GM12892 (cell line): ENCODE results near the gene COMMD10.

Experiments
- DNase-seq: peaks from one replicate; pipeline ENCODE4 v3.0.0; 2011; ENCODE audit not compliant: insufficient read length
- FAIRE-seq: peaks from 2 replicates; lab custom pipeline; 2011; peaks lifted over from hg19 to GRCh38; lab: Jason Lieb, UNC
- POLR2A ChIP-seq: IDR thresholded peaks from 2 replicates; pipeline ENCODE4 v1.6.1; 2011; ENCODE audit warnings: low read depth, low read length, control low read depth
- POLR2AphosphoS5 ChIP-seq: IDR thresholded peaks from 2 replicates; pipeline ENCODE4 v1.6.1; 2011; ENCODE audit warnings: low read depth, low read length, control low read depth
- TAF1 ChIP-seq: IDR thresholded peaks from 2 replicates; pipeline ENCODE4 v1.6.1; 2011; ENCODE audit warnings: low read depth, mild to moderate bottlenecking, control low read depth, low read length, borderline replicate concordance

The COMMD10 gene

DNA sequence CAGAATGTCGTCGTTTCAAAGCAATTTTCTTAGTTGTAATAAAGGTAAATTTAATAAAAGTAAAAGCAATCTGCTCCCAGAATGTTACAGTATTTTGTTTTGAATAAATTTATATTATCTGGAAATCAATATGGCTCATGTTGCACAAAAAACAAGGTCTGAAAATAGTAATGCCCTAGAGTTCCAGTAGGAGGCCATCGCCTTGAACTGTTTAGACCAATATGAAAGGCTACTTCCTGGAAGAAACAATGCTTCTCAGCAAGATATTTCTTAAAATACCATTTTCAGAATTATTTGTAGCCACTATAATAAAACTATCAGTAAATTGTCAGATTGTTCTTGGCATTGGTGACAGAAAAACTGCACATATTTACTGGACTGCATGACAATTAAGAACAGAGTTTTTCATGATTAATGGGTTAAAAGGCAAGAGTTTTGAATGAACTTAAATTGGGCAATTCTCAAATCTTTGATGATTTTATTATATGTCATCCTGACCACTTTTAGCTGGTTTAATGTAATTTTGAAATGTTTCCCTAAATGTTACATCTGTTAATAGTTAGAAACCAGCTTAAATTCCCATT lies 153.2 kb downstream of the COMMD10 start:
- TF ChIP-seq TAF1: no peak
- TF ChIP-seq POLR2AphosphoS5: no peak
- TF ChIP-seq POLR2A: no peak
- FAIRE-seq: no peak
- no peak for DNase-seq

DNA sequence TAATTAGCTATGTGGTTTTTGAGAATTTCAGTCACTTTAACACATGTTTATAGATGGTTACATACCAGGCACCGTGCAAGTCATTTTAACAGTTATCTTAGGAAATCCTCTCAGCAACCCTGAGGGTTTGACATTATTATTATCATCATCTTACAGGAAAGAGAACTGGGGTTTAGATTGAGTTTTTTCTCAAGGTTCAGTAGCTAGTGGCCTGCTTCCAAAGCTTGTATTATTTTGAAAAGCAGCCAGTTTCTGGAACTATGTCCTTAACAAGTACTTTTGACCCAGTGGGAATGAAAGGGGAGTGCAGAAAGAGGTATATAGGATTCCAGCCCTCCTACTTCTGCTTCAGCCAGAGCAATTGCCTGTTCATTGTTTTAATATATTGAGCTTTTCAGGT lies 157.5 kb downstream of the COMMD10 start:
- DNase-seq: no peak
- no peak for FAIRE-seq
- TF ChIP-seq POLR2A (no peak), TAF1 (no peak), POLR2AphosphoS5 (no peak)

DNA sequence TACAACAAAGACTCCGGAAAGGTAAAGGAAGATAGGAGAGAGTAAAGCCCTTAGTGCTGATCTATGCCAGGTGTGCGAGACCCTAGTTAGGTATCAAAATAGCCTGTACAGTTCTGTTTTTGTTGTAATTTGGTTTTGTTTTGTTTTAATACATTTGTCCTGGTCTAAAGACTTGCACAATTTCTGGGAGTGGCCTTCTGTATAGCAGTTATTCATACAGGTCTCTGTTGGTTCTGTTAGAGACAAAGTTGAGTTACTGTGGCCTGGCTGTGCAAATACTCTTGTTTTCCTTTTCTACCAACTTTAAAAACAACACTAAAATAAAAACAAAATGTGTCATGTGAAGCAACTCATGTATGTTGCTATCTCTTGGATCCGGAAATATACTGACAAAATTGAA lies 163.6 kb downstream of the COMMD10 start:
- no peak for DNase-seq
- TF ChIP-seq TAF1 (no peak), POLR2AphosphoS5 (no peak), POLR2A (no peak)
- no peak for FAIRE-seq

DNA sequence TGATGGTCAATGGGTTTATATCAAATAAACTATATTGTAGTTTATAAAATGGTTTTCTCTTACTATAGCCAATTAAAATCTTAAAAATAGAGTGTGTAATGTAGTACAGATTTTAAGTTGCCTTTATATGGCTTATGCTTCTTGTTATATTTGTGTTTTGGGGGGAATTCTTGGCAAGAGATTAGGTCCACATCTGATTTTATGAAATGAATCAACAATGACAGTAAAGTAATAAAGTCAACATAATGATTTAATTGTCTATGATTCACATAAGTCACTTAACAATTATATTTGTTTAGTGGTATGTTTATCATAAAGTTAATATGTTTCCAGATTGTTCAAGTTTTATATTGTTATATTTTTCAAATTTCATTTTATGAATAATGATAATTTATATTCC lies 164.8 kb downstream of the COMMD10 start:
- no peak for TF ChIP-seq POLR2AphosphoS5
- no peak for TF ChIP-seq TAF1
- TF ChIP-seq POLR2A: no peak
- DNase-seq (no peak), FAIRE-seq (no peak)

DNA sequence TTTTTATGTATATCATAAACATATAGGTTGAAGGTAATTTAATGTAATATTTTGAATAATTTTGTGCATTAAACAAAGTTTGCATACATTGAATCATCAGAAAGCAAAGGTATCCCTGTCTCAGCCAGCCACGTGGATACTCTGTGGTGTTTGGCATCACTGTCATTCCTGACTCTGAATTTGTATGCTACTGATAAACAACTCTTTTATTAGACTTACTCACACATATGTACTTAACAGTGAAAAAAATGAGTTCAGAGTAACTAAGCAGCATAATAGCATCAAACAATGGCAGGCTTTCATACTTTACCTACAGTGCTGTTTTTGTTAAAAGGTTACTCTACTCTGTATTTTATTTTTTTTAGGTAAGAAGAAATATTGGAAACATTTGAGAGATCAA lies 171.9 kb downstream of the COMMD10 start:
- FAIRE-seq (no peak), DNase-seq (no peak)
- TF ChIP-seq POLR2AphosphoS5 (no peak), POLR2A (no peak), TAF1 (no peak)

DNA sequence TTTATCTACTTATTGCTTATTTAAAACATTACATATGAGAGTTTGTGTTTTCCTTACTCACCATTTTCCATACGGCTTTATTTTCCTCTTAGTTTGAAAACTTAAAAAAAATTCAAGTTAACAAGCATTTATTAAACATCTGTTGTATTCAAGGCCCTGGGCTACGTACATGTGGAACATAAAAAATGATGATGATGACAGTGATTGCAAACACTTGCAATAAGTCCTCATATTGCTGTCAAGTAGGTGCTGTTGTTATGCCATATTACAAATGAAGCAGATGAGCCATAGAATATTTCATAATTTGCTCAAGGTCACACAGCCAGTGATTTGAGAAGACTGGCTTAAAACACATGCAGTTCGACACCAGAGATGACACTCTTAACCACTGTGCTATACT lies 180.6 kb downstream of the COMMD10 start:
- FAIRE-seq (no peak), DNase-seq (no peak)
- no peak for TF ChIP-seq TAF1

DNA sequence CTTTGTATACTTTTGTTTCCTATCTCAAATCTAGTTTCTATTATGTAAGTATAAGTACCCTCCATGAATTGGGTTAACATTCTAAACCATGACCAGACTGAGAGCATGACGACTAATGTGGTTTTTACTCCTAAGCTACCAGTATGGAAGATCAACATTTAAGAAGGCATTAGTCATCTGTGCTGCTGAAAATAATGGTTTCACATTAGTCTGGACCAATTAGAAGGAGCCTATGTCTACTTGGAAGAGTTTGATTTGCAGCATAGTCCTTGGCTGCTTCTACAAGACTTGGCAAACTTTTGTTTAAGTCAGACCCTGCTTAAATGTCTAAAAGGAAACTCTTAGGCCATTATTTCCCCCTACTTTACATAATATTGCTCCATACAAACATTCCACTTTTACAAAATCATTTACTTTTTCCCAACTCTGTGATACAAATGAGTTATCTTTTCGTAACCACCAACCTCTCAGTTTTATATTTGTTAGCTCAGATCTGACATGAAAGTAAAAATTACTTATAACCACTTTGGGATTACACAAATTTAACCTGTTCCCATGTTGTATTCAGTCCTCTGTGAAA lies 186.7 kb downstream of the COMMD10 start:
- no peak for FAIRE-seq
- DNase-seq: no peak
- TF ChIP-seq POLR2AphosphoS5 (no peak), POLR2A (no peak), TAF1 (no peak)

DNA sequence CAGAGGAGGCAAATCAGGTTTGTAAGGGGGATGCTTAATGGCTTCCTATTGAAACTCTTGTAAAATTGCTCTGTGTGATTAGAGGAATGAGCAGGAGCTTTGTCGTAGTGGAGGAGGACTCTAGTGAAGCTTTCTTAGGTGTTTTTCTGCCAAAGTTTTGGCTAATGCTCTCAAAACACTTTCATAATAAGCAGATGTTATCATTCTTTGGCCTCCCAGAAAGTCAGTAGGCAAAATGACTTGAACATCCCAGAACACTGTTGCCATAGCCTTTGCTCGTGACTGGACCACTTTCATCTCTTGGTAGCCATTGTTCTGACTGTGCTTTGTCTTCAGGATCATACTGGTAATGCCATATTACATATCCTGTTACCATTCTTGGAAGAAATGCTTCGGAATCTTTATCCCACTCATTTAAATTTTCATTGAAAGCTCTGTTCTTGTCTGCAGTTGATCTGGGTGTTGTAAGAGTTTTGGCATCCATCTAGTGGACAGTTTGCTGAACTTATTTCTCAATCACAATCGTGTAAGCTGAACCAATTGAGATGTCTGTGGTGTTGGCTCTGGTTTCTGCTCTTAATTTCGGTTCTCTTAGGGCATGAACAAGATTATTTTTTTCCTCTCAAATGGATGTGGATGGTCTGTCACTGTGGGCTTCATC lies 187.6 kb downstream of the COMMD10 start:
- TF ChIP-seq POLR2A (no peak), POLR2AphosphoS5 (no peak), TAF1 (no peak)
- DNase-seq (no peak), FAIRE-seq (no peak)

DNA sequence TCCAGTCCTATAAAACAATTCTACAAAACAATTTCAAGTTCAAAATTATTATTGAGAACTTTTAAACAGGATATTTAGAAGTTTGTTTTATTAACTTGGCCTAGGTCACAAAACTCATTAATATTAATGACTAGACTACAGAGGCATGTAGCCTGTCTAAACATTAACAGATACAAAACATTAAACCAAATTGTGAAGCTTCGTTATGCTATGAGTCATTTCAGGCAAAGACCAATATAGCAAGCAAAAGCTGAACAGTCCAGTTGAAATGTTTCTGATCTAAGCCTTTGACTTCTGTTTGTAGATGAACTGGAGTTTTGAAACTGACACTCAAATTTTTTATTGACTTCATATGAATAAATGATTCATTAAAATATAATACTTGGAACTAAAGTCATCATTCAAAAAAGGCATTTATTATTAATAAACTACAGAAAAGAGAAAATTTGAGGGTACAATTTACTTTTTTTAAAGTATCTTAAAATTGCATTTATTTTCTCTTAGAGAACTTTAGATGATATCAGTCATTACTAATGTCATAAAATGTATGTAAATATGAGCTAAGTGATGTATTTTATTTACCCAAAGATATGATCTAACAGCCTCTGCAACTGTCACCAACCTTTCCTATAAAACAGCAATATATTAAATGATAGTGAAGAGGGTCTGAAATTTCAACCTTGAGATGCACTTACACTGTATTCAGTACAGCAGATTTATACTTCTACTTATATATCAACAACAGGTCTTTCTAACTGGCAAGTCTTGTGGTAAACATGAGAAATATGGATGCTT lies 188.8 kb downstream of the COMMD10 start:
- DNase-seq (no peak), FAIRE-seq (no peak)
- TF ChIP-seq TAF1: no peak
- no peak for TF ChIP-seq POLR2A
- TF ChIP-seq POLR2AphosphoS5: no peak

DNA sequence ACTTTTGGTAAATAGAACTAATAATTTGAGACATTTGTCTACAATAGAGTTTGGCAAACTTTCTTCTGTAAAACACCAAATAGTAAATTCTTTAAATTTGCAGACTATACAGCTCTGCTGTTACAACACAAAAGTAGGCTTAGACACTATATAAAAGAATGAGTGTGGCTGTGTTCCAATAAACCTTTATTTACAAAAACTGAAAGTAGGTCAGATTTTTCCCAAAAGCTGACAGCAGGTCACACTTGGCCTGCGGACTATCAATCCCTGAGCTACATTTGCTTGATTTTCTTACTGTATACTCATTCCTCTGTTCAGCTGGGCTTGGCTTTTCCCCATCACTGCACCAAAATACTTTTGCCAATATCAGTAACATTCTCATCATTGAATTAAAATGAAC lies 189.4 kb downstream of the COMMD10 start:
- no peak for FAIRE-seq
- no peak for TF ChIP-seq TAF1
- no peak for TF ChIP-seq POLR2AphosphoS5
- no peak for TF ChIP-seq POLR2A
- no peak for DNase-seq

DNA sequence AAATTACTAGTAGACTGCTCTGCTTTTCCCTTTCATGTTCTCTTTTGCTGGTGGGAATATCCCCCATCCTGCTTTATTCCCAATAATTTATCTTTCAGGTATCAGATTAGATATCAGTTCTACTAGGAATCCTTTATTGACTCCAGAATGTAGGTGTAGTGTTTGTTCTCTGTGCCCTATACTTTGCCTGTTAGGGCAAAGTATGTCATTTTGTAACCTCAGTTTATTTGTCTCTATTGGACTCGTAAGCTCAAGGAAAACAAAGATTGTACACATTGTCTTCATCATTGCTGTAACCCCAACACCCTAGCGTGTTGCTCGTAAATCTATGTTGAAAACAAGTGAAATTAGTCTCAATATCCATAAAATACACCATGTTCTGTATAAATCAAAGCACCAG lies 190.5 kb downstream of the COMMD10 start:
- no peak for TF ChIP-seq POLR2AphosphoS5
- TF ChIP-seq TAF1: no peak
- TF ChIP-seq POLR2A: no peak
- DNase-seq (no peak), FAIRE-seq (peak; percentile 24)

DNA sequence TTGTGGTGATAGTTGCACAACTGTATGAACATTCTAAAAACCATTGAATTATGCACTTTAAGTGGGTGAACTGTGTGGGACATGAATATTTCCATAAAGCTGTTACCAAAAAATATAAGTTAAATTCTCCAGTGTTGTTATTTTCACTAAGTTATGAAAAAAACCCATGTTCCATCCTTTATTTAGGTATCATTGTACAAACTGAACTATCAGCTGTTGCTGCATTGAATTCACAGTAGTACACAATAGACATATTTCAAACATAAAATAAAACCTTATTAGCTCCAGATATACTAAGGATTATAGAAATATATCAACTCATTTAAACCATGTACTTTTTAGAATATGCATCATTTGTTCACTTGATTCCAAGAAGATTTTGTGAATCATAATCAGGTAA lies 192.1 kb downstream of the COMMD10 start:
- no peak for FAIRE-seq
- DNase-seq: no peak
- no peak for TF ChIP-seq TAF1
- TF ChIP-seq POLR2A: no peak
- no peak for TF ChIP-seq POLR2AphosphoS5
